ENCODE results near the gene MRPS24. TPM values are rescaled to one million over a fixed set of nuclear protein-coding genes. Genes with fewer than 3 reads are reported as not detected.
"Not testable (repeated sequence)": the region's sequence is repeated elsewhere in the genome, so short reads cannot be mapped to it uniquely, and the experiment has no call there.

MRPS24 gene
- total RNA-seq, 1 donor from 2014 or later: 72.8 TPM

DNA sequence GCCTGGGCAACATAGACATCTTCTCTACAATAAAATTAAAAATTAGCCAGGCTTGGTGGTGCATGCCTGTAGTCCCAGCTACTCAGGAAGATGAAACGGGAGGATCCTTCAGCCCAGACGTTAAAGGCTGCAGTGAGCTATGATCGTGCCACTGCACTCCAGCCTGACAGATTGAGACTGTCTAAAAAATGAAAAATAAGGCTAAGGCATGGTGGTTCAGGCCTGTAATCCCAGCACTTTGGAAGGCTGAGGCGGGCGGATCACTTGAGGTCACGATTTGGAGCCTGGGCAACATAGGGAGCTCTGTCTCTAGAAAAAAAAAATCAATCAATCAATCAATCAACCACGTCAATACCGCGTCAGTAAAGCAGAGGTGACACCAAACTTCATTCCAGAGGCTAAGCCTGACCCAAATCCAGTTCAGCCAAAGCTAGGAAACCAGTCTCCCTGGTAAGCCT is 31.1 kb downstream of the MRPS24 start:
- Mint-ChIP-seq H3K4me3 (ENCODE audit: low read depth) (peak overlapping the region; percentile 57), H3K27ac (peak overlapping the region; percentile 83), H3K36me3 (ENCODE audit: insufficient read depth) (no peaks in the 10 kb centered on the region), H3K4me1 (ENCODE audit: low read depth) (peaks cover 8% of the 10 kb centered on the region), H3K27me3 (no peaks in the 10 kb centered on the region), H3K9me3 (ENCODE audit: low read depth) (no peaks in the 10 kb centered on the region)
- TF ChIP-seq, protein P1, sequence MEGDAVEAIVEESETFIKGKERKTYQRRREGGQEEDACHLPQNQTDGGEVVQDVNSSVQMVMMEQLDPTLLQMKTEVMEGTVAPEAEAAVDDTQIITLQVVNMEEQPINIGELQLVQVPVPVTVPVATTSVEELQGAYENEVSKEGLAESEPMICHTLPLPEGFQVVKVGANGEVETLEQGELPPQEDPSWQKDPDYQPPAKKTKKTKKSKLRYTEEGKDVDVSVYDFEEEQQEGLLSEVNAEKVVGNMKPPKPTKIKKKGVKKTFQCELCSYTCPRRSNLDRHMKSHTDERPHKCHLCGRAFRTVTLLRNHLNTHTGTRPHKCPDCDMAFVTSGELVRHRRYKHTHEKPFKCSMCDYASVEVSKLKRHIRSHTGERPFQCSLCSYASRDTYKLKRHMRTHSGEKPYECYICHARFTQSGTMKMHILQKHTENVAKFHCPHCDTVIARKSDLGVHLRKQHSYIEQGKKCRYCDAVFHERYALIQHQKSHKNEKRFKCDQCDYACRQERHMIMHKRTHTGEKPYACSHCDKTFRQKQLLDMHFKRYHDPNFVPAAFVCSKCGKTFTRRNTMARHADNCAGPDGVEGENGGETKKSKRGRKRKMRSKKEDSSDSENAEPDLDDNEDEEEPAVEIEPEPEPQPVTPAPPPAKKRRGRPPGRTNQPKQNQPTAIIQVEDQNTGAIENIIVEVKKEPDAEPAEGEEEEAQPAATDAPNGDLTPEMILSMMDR (IDR thresholded peaks at IDR 0.05; ENCODE audit: unreplicated experiment): no peak
- no peak for DNase-seq (ENCODE audit: low spot score, unreplicated experiment)

DNA sequence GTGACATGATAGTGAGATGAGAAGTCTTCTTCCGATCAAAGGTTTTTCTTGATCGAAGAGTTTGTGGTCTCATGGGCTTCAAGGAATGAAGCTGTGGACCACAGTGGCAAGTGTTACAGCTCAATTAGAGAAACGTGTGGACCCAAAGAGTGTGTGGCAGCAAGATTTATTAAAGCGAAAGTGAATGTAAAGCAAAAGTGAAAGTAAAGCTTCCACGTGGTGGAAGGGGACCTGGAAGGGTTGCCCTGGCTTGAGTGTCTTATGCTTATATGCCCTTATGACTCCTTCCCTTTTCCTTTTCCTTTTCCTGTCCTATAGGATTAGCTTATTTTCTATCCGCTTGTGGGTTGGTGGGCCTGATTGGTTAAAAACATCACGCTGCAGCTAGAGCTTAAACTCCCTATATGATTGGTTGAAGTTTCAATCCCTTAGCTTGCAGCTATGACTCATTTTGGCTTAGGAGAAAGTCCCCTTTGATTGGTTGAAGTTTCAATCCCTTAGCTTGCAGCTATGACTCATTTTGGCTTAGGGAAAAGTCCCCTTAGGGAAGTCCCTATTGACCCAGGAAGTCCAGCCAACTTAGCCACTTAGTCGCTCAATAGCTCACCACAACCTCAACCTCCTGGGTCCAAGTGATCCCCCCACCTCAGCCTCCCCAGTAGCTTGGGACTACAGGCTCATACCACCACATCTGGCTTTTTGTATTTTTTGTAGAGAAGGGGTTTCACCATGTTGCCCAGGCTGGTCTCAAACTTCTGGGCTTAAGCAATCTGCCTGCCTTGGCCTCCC is 34.7 kb downstream of the MRPS24 start:
- Mint-ChIP-seq H3K4me3 (ENCODE audit: low read depth) (no peak overlapping the region), H3K4me1 (ENCODE audit: low read depth) (peaks cover 8% of the 10 kb centered on the region), H3K27me3 (no peaks in the 10 kb centered on the region), H3K9me3 (ENCODE audit: low read depth) (peaks cover 2% of the 10 kb centered on the region), H3K27ac (no peak overlapping the region), H3K36me3 (ENCODE audit: insufficient read depth) (no peaks in the 10 kb centered on the region)
- no peak for DNase-seq (ENCODE audit: low spot score, unreplicated experiment)
- TF ChIP-seq, protein P1 (IDR thresholded peaks at IDR 0.05; ENCODE audit: unreplicated experiment): no peak

DNA sequence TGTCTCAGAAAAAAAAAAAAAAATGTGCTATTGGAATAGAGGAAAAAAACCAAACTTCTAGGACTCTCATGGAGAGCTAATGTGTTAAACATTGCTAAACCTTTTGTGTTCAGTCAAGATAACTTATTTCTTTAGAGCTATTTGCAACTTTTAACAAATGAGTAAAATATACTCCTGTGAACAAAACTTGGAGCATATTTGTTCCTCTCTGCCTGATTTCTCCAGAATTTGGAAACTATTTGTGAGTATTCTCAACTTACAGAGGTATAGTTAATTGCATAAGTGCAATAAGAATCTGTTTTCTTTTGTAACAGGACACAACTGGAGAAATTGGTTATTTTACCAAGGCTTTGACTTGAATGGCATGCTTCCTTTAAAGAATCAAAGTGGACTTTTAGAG is 38.4 kb downstream of the MRPS24 start:
- not testable (repeated sequence) for H3K27me3 Mint-ChIP-seq

DNA sequence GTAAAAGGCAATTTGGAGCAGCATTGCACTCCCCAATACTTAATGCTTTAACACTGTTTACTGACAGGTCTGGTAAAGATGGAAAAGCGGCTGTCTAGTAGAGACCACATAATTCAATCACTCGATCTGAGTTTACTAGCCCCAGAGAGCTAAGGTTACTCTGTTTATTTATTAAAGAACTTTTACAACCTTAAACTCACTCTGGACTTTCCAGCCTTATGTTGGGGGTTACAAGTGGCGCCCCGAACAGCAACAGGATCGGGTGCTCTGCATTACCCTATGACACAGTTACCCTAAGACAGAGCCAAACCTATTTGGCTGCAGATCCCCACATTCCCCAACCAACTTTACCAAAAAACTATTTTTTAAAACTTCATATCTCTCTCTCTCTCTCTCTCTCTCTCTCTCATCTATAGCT is 43.9 kb downstream of the MRPS24 start:
- Mint-ChIP-seq H3K4me1 (ENCODE audit: low read depth) (peaks cover 7% of the 10 kb centered on the region), H3K9me3 (ENCODE audit: low read depth) (peaks cover 5% of the 10 kb centered on the region), H3K36me3 (ENCODE audit: insufficient read depth) (peaks cover 2% of the 10 kb centered on the region), H3K27ac (no peak overlapping the region), H3K4me3 (ENCODE audit: low read depth) (no peak overlapping the region), H3K27me3 (peaks cover 9% of the 10 kb centered on the region)
- no peak for DNase-seq (ENCODE audit: low spot score, unreplicated experiment)
- TF ChIP-seq, protein P1 (IDR thresholded peaks at IDR 0.05; ENCODE audit: unreplicated experiment): no peak

More for the DNA sequence above, 38.4 kb downstream of the MRPS24 start:
- H3K27ac Mint-ChIP-seq; H3K36me3 Mint-ChIP-seq (ENCODE audit: insufficient read depth); DNase-seq (ENCODE audit: low spot score, unreplicated experiment); H3K9me3 Mint-ChIP-seq (ENCODE audit: low read depth); H3K4me3 Mint-ChIP-seq (ENCODE audit: low read depth); H3K4me1 Mint-ChIP-seq (ENCODE audit: low read depth): not testable (repeated sequence)

DNA sequence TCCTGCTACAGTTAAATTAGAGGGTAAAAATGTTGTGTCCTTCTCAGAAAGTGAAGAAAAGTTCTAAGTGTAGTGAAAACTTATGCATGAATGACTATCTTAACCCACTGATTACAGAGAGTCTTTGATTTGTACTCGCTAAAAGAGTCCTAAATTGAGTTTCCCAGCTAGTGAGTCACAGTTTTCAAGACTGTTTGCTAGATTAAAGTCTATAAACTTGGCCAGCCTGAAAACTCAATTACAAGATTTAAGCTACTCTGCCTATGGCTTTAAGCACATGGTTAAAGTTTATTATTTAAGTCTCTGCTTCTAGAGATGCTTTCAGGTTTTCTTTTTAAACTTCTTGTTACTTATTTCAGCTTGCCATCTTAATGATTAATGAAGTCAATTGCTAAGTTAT is 44.4 kb downstream of the MRPS24 start:
- H3K27me3 Mint-ChIP-seq: peaks cover 9% of the 10 kb centered on the region
- H3K4me3 Mint-ChIP-seq (ENCODE audit: low read depth): no peak overlapping the region
- peaks cover 7% of the 10 kb centered on the region for H3K4me1 Mint-ChIP-seq (ENCODE audit: low read depth)
- H3K36me3 Mint-ChIP-seq (ENCODE audit: insufficient read depth): peaks cover 2% of the 10 kb centered on the region
- H3K27ac Mint-ChIP-seq: no peak overlapping the region
- DNase-seq (ENCODE audit: low spot score, unreplicated experiment): no peak
- TF ChIP-seq, protein P1 (IDR thresholded peaks at IDR 0.05; ENCODE audit: unreplicated experiment): no peak
- H3K9me3 Mint-ChIP-seq (ENCODE audit: low read depth): peaks cover 5% of the 10 kb centered on the region

DNA sequence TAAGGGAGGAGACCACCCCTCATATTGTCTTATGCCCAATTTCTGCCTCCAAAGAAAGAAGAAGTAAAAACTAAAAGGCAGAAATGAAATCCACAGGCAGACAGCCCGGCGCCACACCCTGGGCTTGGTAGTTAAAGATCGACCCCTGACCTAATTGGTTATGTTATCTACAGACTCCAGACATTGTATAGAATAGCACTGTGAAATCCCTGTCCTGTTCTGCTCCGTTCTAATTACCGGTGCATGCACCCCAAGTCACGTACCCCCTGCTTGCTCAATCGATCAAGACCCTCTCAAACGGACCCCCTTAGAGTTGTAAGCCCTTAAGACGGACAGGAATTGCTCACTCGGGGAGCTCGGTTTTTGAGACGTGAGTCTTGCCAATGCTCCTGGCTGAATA is 44.8 kb downstream of the MRPS24 start:
- not testable (repeated sequence) for H3K27ac Mint-ChIP-seq

More for the DNA sequence above, 44.8 kb downstream of the MRPS24 start:
- H3K9me3 Mint-ChIP-seq (ENCODE audit: low read depth); H3K4me1 Mint-ChIP-seq (ENCODE audit: low read depth); H3K27me3 Mint-ChIP-seq; H3K36me3 Mint-ChIP-seq (ENCODE audit: insufficient read depth); H3K4me3 Mint-ChIP-seq (ENCODE audit: low read depth); DNase-seq (ENCODE audit: low spot score, unreplicated experiment): not testable (repeated sequence)

Data from progenitor cell of endocrine pancreas (in vitro differentiated cells).